ENCODE measurements around the gene TMEM141.
"Not testable (repeated sequence)": the region's sequence is repeated elsewhere in the genome, so short reads cannot be mapped to it uniquely, and the experiment has no call there.

TMEM141 gene

DNA sequence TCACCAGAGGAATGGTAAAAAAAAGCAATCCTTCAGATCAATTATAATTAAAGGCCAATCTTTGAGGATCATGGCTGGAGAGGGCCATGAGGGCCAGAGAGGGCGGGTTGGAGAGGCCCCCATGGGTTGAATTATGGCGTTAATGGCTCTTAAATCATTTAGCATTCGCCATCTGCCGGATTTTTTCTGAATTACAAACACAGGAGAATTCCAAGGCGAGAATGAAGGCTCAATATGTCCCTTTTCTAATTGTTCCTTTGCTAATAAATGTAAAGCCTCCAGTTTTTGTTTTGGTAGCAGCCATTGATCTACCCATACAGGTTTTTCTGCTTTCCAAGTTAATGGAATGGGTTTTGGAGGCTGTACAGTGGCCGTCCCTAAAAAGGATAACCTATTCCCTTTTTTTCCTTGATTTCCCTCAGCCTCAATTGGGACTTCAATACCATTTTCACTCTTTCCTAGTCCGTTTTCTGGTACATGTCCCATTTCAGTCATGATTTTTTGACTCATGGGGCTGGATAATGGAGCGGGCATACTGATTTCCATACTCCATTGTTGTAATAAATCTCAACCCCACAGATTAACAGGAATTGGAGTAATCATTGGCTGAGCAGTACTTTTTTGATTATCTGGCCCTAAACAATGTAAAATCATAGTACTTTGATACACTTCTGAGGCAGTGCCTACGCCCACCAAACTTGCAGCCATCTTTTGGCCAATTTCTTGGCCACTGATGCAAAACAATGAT is 6.7 kb upstream of the TMEM141 start:
- H4K20me1 ChIP-seq (ENCODE audit: insufficient read depth, low read length): no peaks in the 10 kb centered on the region
- H3F3A ChIP-seq (ENCODE audit: insufficient read depth, low read length): no peaks in the 10 kb centered on the region
- no peak for TF ChIP-seq EZH2 (IDR thresholded peaks at IDR 0.05; ENCODE audit: borderline replicate concordance, low read length)
- TF ChIP-seq, protein P1, sequence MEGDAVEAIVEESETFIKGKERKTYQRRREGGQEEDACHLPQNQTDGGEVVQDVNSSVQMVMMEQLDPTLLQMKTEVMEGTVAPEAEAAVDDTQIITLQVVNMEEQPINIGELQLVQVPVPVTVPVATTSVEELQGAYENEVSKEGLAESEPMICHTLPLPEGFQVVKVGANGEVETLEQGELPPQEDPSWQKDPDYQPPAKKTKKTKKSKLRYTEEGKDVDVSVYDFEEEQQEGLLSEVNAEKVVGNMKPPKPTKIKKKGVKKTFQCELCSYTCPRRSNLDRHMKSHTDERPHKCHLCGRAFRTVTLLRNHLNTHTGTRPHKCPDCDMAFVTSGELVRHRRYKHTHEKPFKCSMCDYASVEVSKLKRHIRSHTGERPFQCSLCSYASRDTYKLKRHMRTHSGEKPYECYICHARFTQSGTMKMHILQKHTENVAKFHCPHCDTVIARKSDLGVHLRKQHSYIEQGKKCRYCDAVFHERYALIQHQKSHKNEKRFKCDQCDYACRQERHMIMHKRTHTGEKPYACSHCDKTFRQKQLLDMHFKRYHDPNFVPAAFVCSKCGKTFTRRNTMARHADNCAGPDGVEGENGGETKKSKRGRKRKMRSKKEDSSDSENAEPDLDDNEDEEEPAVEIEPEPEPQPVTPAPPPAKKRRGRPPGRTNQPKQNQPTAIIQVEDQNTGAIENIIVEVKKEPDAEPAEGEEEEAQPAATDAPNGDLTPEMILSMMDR (IDR thresholded peaks at IDR 0.05; ENCODE audit: low read length): peak; percentile 50; the same call in 1 of the 2 replicates
- H3K27ac ChIP-seq (ENCODE audit: low read depth, low read length, poor library complexity, severe bottlenecking): no peak overlapping the region
- H3K9me2 ChIP-seq (ENCODE audit: low read depth, low read length): no peaks in the 10 kb centered on the region
- no peak overlapping the region for H3K4me2 ChIP-seq (ENCODE audit: low read length)
- H3K9me3 ChIP-seq (ENCODE audit: low read length): no peaks in the 10 kb centered on the region
- H3K36me3 ChIP-seq (ENCODE audit: insufficient read depth, low read length): no peaks in the 10 kb centered on the region
- no peak overlapping the region for H3K4me3 ChIP-seq (ENCODE audit: low read depth, low read length, poor library complexity, severe bottlenecking)
- peaks cover 8% of the 10 kb centered on the region for H3K4me1 ChIP-seq (ENCODE audit: insufficient read depth, low read length, severe bottlenecking)
- no peaks in the 10 kb centered on the region for H3K79me2 ChIP-seq (ENCODE audit: insufficient read depth, low read length)
- H3K9ac ChIP-seq (ENCODE audit: low read length): no peak overlapping the region
- 0 out of 2 replicates have a peak, but pooled peaks cover 6% of the 10 kb centered on the region for H3K27me3 ChIP-seq (ENCODE audit: insufficient read depth, low read length)
- no peak overlapping the region for H2AFZ ChIP-seq (ENCODE audit: low read length)

DNA sequence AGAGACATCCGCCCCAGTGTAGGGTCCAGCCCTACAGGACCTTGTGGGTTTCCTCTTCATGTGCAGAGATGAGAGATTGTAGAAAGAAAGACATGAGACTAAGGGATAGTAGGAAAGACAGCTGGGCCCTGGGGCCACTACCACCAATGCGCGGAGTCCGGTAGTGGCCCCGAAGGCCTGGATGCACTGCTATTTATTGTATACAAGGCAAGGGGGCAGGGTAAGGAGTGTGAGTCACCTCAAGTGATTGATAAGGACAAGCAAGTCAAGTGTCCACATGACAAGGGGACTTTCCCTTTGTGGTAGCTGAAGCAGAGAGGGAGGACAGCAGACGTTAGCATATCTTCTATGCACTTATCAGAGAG is 6.2 kb upstream of the TMEM141 start:
- Histone ChIP-seq H3K9me3 (ENCODE audit: low read length) (no peaks in the 10 kb centered on the region), H3K27ac (ENCODE audit: low read depth, low read length, poor library complexity, severe bottlenecking) (no peak overlapping the region), H3K9ac (ENCODE audit: low read length) (no peak overlapping the region), H2AFZ (ENCODE audit: low read length) (no peak overlapping the region), H3K9me2 (ENCODE audit: low read depth, low read length) (no peaks in the 10 kb centered on the region), H4K20me1 (ENCODE audit: insufficient read depth, low read length) (no peaks in the 10 kb centered on the region), H3K79me2 (ENCODE audit: insufficient read depth, low read length) (no peaks in the 10 kb centered on the region), H3K4me1 (ENCODE audit: insufficient read depth, low read length, severe bottlenecking) (peaks cover 8% of the 10 kb centered on the region), H3K4me2 (ENCODE audit: low read length) (no peak overlapping the region), H3K4me3 (ENCODE audit: low read depth, low read length, poor library complexity, severe bottlenecking) (no peak overlapping the region), H3K36me3 (ENCODE audit: insufficient read depth, low read length) (no peaks in the 10 kb centered on the region), H3K27me3 (ENCODE audit: insufficient read depth, low read length) (0 out of 2 replicates have a peak, but pooled peaks cover 4% of the 10 kb centered on the region), H3F3A (ENCODE audit: insufficient read depth, low read length) (no peaks in the 10 kb centered on the region)
- TF ChIP-seq EZH2 (IDR thresholded peaks at IDR 0.05; ENCODE audit: borderline replicate concordance, low read length): no peak
- TF ChIP-seq, protein P1 (IDR thresholded peaks at IDR 0.05; ENCODE audit: low read length): no peak

DNA sequence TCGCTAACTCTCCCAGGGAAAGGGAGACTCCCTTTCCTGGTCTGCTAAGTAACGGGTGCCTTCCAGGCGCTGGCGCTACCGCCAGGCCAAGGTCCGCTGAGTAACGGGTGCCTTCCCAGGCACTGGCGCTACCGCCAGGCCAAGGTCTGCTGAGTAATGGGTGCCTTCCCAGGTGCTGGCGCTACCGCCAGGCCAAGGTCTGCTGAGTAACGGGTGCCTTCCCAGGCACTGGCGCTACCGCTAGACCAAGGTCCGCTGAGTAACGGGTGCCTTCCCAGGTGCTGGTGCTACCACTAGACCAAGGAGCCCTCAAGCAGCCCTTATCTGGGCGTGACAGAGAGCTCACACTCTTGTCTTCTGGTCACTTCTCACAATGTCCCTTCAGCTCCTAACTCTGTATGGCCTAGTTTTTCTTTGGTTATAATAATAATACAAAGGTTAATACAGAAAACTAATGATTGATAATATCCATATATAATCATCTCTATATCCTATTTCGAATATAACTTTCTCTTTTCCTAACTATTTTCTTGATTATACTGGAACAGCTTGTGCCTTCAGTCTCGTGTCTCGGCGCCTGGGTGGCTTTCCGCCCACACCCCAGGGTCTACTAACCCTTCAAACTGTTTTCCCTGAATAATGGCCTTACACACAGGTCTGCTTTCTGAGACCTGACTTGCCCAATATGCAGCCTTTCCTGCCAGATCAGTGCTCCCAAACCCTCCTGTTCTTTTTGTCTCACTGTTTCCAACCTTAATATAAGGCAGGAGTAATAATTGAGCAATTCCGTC is 5.4 kb upstream of the TMEM141 start:
- H3K27ac ChIP-seq (ENCODE audit: low read depth, low read length, poor library complexity, severe bottlenecking); H3K27me3 ChIP-seq (ENCODE audit: insufficient read depth, low read length); H4K20me1 ChIP-seq (ENCODE audit: insufficient read depth, low read length); H3K4me2 ChIP-seq (ENCODE audit: low read length); H3K9ac ChIP-seq (ENCODE audit: low read length); H3K4me3 ChIP-seq (ENCODE audit: low read depth, low read length, poor library complexity, severe bottlenecking); H2AFZ ChIP-seq (ENCODE audit: low read length); H3K9me2 ChIP-seq (ENCODE audit: low read depth, low read length); H3F3A ChIP-seq (ENCODE audit: insufficient read depth, low read length); H3K79me2 ChIP-seq (ENCODE audit: insufficient read depth, low read length); H3K36me3 ChIP-seq (ENCODE audit: insufficient read depth, low read length); H3K9me3 ChIP-seq (ENCODE audit: low read length): not testable (repeated sequence)
- H3K4me1 ChIP-seq (ENCODE audit: insufficient read depth, low read length, severe bottlenecking): peaks cover 14% of the 10 kb centered on the region

All from OCI-LY1 (cell line).